HPDE6-E6E7 (cell line): ENCODE data around the gene CSNK1G1.
"Not testable (repeated sequence)": the region's sequence is repeated elsewhere in the genome, so short reads cannot be mapped to it uniquely, and the experiment has no call there.

Experiments used
- DNase-seq: peaks from one replicate; pipeline ENCODE4 v3.0.0; 2011; ENCODE audit warnings: missing footprints; ENCODE audit errors: extremely low spot score

The CSNK1G1 gene

DNA sequence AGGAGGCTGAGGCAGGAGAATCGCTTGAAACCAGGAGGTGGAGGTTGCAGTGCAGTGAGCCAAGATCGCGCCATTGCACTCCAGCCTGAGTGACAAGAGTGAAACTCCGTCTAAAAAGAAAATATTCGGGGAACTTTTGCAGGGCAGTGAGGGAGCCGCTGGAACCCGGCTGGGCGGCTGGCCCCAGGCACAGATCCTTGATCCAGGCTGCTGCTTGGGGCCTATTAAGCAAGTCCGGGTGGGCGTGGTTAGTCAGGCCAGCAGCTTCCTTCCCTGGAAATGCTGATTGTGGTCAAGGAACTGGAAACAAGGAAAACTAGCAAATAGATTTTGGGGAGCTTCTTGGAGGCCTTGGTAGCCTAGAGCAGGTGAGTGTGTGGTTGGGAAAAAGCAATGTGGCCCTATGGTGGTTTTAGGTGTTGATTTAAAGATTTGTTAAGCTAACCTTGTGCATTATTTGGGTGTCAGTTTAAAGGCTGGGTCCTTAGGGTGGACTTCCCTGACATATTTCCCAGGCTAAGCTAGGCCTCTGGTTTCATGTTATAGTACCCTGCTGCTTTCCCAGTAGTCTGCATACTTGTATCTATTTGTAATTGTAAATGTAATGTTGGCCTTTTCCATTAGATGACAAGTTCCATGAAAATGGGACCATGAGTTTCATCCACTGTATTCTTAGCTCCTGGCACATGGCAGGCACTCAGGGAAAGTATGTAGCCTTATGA is 222.2 kb downstream of the CSNK1G1 start:
- no peak for DNase-seq

DNA sequence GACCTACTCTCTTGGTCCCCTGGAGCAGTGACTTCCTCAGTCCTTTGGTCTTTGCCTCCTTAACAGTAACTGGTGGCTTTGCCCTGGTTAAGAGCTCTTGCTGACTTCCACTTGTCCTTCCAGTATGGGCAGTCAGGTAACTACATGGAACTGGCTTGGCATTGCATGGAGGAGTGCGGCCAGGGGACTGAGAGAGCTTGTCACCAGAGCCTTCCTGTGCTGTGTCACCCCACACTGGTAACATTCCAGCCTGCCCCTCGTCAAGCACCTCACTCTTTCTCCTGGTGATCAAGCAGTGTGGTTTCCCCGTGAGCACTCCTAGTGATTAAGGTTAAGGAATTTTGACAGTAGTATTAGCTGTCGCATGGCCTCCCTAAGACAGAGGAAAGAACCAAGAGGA is 223.8 kb downstream of the CSNK1G1 start:
- no peak for DNase-seq

DNA sequence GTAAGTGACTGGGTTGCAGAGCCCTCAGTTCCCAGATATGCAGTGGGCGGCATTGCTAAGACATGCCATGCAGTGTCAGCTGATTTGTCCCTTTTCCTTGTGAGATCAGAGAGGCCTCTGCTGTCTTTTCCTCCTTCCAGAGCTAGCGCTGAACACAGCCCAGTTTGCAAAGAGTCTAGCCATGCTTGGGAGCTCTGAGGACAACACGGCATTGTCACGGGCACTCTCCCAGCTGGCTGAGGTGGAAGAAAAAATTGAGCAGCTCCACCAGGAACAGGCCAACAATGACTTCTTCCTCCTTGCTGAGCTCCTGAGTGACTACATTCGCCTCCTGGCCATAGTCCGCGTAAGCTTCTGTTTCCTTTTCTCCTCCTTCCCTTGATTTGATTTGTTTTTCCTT is 224.4 kb downstream of the CSNK1G1 start:
- no peak for DNase-seq

DNA sequence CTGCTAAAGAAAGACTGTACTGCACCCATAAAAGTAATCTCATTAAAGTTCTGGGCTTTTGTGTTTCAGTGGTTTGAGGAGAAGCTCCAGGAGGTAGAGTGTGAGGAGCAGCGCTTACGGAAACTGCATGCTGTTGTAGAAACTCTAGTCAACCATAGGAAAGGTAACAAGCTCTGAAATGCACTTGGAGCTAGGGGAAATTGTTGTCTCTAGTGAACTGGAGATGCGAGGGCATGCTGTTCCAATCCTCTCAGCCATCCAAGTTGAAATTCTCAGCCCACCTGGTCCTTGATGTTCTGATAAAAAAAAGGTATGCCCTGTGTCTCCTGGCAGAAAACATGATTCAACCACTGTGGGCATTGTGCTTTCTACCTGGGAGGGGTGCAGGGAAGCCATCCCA is 225.8 kb downstream of the CSNK1G1 start:
- no peak for DNase-seq

DNA sequence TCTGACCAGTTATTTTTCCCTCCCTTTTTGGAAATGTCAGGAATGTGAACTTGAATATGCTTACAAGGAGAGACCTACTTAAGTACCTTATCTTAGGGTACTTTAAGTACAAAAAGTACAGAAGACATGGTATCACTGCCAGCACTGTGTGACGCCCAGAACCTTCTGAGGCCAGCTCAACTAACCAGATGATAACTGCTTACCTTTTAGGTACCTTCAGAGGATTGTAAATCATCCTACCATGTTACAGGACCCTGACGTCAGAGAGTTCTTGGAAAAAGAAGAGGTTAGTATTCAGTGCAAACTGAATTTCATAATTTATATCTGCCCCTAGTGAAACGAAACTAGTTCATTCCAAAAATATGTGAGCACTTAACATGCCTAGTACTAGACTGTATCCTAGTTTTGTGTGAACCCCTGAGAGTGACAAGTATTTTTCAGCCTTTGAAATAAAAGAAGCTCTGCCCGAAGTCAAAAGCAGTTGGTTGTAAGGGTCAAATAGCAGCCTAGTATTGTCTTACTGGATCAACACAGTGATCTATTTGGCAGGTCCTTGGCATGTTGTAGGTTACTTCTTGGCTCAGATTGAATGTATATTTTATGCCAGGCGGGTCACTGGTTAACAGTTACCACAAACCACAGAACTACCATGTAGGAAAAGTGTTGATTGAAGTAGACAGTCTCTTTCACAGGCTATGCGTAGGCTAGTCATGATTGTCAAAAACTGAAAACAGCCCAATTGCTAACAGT is 228.3 kb downstream of the CSNK1G1 start:
- no peak for DNase-seq

DNA sequence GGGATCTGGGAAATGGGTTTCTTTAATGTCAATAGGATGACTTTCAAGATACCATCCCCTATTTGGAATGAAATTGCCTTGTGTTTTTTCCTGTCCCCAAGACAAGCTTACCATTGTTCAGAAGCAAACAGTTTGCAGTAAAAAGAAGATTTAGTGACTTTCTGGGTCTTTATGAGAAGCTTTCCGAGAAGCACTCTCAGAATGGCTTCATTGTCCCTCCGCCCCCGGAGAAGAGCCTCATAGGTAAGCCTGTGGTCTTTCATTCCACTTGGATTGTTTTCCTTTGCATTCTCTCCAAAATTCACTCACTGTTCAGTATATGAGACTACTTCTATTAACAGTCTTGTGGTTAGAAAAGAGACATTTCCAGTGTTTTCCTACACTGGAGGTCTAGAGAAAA is 230.0 kb downstream of the CSNK1G1 start:
- DNase-seq, result no peak

DNA sequence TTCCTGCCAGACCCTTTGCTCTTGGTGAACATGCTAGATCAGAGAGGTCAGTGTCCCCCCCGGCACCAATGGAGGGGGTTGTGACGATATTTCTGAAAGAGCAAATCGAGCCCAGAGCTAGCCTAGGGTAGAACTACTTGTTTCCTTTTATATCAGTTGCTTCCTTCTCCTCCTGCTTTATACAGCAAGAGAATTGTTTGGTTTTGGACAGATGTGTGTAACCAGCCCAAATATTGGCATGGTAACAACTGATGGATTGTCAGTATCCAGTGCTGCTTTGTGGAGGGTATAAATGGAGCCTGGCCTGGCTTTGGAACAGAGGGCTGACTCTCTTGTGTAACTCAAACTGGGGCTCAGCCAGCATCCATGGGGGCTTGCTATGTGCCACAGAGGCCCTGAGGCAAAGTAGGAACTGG is 233.0 kb downstream of the CSNK1G1 start:
- DNase-seq, result no peak

DNA sequence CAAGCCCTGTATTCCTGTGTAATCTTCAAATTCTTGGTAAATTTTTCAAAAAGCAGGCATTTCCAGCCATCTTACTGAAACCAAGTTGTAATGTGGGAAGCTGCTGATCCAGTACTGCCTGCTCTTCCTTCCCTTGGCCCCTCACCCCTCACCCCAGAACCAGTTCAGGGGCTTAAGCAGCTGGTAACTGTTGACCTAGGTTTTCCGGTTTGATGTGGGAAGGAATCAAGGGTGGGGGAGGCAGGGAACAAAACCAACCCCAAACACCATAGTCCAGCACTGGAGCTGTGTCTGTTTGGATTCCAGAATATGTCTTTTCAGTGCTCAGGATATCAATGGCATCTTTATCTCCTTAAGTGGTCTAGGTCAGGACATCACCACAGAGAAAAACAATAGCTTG is 233.5 kb downstream of the CSNK1G1 start:
- DNase-seq, result no peak

DNA sequence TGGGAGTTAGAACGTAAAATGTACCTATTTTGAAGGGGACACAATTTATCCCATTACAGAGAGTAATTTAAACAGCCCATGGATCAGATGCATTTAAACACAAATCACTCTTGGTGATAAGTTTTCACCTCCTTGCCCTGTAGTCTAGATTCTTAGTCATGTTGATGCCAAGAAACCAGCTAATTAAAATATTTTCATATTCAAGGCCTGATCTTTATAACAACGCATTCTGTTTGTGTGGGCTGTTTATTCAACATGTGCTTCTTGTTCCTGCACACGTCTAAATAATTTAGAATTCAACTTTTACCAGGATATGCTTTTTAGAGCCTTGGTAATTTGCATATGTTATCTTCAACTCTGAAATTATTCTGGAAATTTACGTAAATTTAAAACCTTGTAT is 234.4 kb downstream of the CSNK1G1 start:
- no peak for DNase-seq

DNA sequence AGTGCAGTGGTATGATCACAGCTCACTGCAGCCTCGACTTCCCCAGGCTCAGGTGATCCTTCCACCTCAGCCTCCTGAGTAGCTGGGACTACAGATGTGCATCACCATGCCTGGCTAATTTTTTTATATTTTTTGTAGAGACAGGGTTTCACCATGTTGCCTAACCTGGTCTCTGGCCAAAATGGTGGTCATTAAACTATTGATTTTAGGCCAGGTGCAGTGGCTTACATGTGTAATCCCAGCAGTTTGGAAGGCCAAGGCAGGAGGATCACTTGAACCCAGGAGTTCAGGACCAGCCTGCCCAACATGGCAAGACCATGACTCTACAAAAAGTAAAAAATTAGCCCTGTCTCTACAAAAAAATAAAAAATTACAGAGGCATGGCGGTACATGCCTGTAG is 235.7 kb downstream of the CSNK1G1 start:
- not testable (repeated sequence) for DNase-seq

DNA sequence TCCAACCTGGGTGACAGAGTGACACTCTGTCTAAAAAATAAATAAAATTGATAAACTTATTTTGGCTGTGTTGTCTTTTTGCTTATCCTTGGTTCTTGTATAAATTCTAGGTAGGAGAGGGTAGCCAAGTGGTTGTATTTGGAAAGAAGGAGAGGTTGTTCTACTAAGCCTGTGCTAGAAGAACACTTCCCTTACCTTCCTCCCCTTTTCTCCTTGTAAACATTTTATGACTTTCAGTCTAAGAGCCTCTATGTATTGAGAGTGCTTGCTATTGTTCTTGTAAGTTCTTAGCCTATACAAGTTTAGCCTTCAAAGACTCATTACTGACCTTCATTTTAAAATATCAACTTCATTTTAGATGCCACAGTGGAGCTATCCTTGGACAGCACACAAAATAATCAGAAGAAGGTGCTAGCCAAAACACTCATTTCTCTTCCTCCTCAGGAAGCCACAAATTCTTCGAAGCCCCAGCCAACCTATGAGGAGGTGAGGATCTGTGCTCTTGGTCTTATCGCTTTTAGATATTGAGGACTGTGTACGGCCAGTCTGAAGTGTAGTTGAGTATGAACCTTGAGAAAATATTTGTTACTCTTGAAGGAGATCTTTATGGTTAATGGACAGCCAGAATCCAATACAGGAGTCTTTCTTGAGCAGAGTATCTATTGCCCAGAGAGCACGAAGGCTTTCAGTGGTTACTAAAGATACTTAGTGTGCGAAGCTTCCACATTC is 238.1 kb downstream of the CSNK1G1 start:
- no peak for DNase-seq
